IPS DF 19.7 (cell line): Measurements from ENCODE around the gene NPDC1.
"Not testable (repeated sequence)": the region's sequence is repeated elsewhere in the genome, so short reads cannot be mapped to it uniquely, and the experiment has no call there.

ENCODE experiments used
- DNase-seq: peaks from one replicate; pipeline ENCODE4 v3.0.0-alpha.2; 2013; ENCODE audit warnings: low read depth, low spot score

The NPDC1 gene

GRCh38 chr9:137075275-137075775, 29.3 kb upstream of the NPDC1 start:
- no peak for DNase-seq

- DNase-seq, result no peak
Observed at GRCh38 chr9:137074657-137075274, 28.8 kb upstream of the NPDC1 start.

- no peak for DNase-seq
Observed at GRCh38 chr9:137073992-137074399, 28.0 kb upstream of the NPDC1 start.

- no peak for DNase-seq
Observed at GRCh38 chr9:137071282-137071681, 25.3 kb upstream of the NPDC1 start.

GRCh38 chr9:137070906-137071275, 24.9 kb upstream of the NPDC1 start:
- no peak for DNase-seq

GRCh38 chr9:137070201-137070905, 24.4 kb upstream of the NPDC1 start, which contains the start of gene SAPCD2:
Gene SAPCD2 (minus strand): TSS chr9:137070557. CDS start chr9:137070460, 97 bp downstream.
- DNase-seq, result no peak

GRCh38 chr9:137069508-137070091, 23.6 kb upstream of the NPDC1 start:
- DNase-seq, result no peak

GRCh38 chr9:137068539-137069507, 22.8 kb upstream of the NPDC1 start:
- no peak for DNase-seq

- DNase-seq, result no peak
Observed at GRCh38 chr9:137067860-137068538, 22.0 kb upstream of the NPDC1 start.

- no peak for DNase-seq
Observed at GRCh38 chr9:137066096-137066861, 20.3 kb upstream of the NPDC1 start.

- no peak for DNase-seq
Observed at GRCh38 chr9:137065336-137065967, 19.5 kb upstream of the NPDC1 start.

- DNase-seq, result no peak
Observed at GRCh38 chr9:137064880-137065164, 18.8 kb upstream of the NPDC1 start.

GRCh38 chr9:137064027-137064879, 18.3 kb upstream of the NPDC1 start:
- no peak for DNase-seq

- DNase-seq, result no peak
Observed at GRCh38 chr9:137063311-137064026, 17.5 kb upstream of the NPDC1 start.

- DNase-seq, result not testable (repeated sequence)
Observed at GRCh38 chr9:137062798-137063197, 16.8 kb upstream of the NPDC1 start.

GRCh38 chr9:137062384-137062783, 16.4 kb upstream of the NPDC1 start:
- DNase-seq, result no peak

GRCh38 chr9:137058521-137059234, 12.7 kb upstream of the NPDC1 start:
- no peak for DNase-seq

GRCh38 chr9:137057545-137057944, 11.6 kb upstream of the NPDC1 start:
- no peak for DNase-seq
